HL-60 (cell line): Measurements from ENCODE around the gene PHB1.

Source experiments
- DNase-seq, 2 experiments: peaks; one replicate each; pipeline ENCODE4 v3.0.0-alpha.2; 2010 to 2020; ENCODE audit warnings: low read depth in 1 of 2, low spot score in 1 of 2
- H3K27ac ChIP-seq: fragments of 250-450 bp; sonication (Bioruptor Pico); replicated peaks from 2 replicates; pipeline ENCODE4 v1.5.1; 2020; ENCODE audit warnings: mild to moderate bottlenecking, moderate library complexity
- H3K27me3 ChIP-seq: fragments of 250-450 bp; sonication (Bioruptor Pico); 2 replicates; pipeline ENCODE4 v1.5.1; 2021; ENCODE audit warnings: mild to moderate bottlenecking, moderate library complexity; ENCODE audit not compliant: insufficient read depth, poor library complexity, severe bottlenecking
- H3K4me3 ChIP-seq: replicated peaks from 2 replicates; pipeline ENCODE4 v1.5.1; 2011; ENCODE audit warnings: mild to moderate bottlenecking, control low read depth, low read length; ENCODE audit not compliant: insufficient read depth
- GABPA ChIP-seq: IDR thresholded peaks from 2 replicates; pipeline ENCODE4 v1.6.1; 2012; ENCODE audit warnings: low read depth
- POLR2AphosphoS5 ChIP-seq: IDR thresholded peaks from 2 replicates; pipeline ENCODE4 v1.6.1; 2012; ENCODE audit warnings: low read depth
- SPI1 ChIP-seq: IDR thresholded peaks from 2 replicates; pipeline ENCODE4 v1.6.1; 2012; ENCODE audit warnings: low read depth, mild to moderate bottlenecking, borderline replicate concordance
- TF ChIP-seq, protein P1 (sequence below): IDR thresholded peaks from one replicate; pipeline ENCODE4 v1.5.1; 2011; ENCODE audit warnings: low read length, control low read depth, inconsistent platforms; ENCODE audit not compliant: insufficient read depth
- TF ChIP-seq, protein P2 (sequence below): IDR thresholded peaks from 2 replicates; pipeline ENCODE4 v1.6.1; 2012; ENCODE audit warnings: low read depth; ENCODE audit not compliant: insufficient replicate concordance

Gene PHB1

DNA sequence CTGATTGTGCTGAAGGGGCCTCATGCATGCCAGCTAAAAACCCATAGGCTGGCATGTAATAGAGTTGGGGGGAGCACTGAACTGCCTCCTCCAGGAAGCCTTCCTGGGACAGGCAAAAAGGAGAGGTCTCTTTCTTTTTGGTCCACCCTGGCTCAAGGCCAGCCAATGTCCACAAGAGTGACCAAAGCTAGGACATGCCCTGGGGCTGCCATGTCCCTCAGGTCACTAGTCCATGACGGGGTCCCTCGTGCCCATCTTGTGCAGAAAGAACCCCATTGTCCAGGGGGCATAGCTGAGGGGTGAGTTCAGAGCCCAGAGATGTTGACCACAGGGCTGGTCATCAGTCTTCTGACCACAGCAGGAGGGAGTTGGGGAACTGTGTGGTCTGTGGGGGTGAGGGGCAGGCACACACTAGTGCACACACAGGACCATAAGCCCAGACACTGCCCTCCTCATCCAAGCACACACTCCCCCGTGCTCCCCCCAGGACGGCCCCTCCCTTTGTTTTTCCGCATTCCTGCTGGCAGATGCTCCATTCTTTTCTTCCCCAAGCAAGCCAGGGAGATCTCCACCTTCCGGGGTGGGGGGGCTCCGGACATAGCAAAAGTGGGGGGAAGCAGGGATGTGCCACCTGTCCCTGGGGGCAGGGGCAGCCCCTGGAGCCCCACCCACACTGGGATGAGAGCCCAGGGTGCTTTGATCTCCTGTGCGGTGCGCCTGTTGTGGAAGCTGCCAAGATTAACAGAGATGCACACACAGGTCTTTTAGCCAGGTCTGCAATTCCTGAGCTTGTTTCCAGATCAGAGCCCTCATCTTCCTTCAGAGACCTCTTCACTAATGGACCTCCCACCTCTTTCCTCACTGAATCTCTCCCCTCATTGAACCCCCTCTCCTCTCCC lies 25.2 kb upstream of the PHB1 start:
- TF ChIP-seq SPI1 (no peak), POLR2AphosphoS5 (no peak), GABPA (no peak)
- TF ChIP-seq, protein P1, sequence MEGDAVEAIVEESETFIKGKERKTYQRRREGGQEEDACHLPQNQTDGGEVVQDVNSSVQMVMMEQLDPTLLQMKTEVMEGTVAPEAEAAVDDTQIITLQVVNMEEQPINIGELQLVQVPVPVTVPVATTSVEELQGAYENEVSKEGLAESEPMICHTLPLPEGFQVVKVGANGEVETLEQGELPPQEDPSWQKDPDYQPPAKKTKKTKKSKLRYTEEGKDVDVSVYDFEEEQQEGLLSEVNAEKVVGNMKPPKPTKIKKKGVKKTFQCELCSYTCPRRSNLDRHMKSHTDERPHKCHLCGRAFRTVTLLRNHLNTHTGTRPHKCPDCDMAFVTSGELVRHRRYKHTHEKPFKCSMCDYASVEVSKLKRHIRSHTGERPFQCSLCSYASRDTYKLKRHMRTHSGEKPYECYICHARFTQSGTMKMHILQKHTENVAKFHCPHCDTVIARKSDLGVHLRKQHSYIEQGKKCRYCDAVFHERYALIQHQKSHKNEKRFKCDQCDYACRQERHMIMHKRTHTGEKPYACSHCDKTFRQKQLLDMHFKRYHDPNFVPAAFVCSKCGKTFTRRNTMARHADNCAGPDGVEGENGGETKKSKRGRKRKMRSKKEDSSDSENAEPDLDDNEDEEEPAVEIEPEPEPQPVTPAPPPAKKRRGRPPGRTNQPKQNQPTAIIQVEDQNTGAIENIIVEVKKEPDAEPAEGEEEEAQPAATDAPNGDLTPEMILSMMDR = no peak
- TF ChIP-seq, protein P2, sequence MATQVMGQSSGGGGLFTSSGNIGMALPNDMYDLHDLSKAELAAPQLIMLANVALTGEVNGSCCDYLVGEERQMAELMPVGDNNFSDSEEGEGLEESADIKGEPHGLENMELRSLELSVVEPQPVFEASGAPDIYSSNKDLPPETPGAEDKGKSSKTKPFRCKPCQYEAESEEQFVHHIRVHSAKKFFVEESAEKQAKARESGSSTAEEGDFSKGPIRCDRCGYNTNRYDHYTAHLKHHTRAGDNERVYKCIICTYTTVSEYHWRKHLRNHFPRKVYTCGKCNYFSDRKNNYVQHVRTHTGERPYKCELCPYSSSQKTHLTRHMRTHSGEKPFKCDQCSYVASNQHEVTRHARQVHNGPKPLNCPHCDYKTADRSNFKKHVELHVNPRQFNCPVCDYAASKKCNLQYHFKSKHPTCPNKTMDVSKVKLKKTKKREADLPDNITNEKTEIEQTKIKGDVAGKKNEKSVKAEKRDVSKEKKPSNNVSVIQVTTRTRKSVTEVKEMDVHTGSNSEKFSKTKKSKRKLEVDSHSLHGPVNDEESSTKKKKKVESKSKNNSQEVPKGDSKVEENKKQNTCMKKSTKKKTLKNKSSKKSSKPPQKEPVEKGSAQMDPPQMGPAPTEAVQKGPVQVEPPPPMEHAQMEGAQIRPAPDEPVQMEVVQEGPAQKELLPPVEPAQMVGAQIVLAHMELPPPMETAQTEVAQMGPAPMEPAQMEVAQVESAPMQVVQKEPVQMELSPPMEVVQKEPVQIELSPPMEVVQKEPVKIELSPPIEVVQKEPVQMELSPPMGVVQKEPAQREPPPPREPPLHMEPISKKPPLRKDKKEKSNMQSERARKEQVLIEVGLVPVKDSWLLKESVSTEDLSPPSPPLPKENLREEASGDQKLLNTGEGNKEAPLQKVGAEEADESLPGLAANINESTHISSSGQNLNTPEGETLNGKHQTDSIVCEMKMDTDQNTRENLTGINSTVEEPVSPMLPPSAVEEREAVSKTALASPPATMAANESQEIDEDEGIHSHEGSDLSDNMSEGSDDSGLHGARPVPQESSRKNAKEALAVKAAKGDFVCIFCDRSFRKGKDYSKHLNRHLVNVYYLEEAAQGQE = no peak
- H3K27ac ChIP-seq = no peak overlapping the region
- H3K4me3 ChIP-seq = no peak overlapping the region
- peaks cover 21% of the 10 kb centered on the region for H3K27me3 ChIP-seq
- DNase-seq = no peak

DNA sequence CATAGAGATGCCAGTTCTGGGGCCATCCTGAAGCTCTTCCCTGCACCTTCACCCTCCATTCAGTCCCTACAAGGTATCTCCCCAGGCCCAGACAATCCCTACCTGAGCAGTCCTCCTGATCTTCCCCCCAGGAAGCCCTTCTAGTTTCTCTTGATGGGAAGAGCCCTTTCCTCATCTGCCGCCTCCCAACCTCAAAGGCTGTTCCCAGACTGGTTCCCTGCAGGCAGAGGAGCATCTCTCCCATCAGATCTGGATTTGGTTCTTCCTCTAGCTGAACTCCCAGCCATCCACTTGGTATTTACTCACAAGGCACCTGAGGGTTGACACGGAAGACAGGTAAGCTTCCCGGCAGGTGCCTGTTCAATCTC lies 24.6 kb upstream of the PHB1 start:
- Histone ChIP-seq H3K27ac (no peak overlapping the region), H3K4me3 (no peak overlapping the region), H3K27me3 (peaks cover 21% of the 10 kb centered on the region)
- DNase-seq = no peak
- TF ChIP-seq, protein P1 = no peak
- TF ChIP-seq GABPA (no peak), SPI1 (no peak), POLR2AphosphoS5 (no peak)
- TF ChIP-seq, protein P2 = no peak

DNA sequence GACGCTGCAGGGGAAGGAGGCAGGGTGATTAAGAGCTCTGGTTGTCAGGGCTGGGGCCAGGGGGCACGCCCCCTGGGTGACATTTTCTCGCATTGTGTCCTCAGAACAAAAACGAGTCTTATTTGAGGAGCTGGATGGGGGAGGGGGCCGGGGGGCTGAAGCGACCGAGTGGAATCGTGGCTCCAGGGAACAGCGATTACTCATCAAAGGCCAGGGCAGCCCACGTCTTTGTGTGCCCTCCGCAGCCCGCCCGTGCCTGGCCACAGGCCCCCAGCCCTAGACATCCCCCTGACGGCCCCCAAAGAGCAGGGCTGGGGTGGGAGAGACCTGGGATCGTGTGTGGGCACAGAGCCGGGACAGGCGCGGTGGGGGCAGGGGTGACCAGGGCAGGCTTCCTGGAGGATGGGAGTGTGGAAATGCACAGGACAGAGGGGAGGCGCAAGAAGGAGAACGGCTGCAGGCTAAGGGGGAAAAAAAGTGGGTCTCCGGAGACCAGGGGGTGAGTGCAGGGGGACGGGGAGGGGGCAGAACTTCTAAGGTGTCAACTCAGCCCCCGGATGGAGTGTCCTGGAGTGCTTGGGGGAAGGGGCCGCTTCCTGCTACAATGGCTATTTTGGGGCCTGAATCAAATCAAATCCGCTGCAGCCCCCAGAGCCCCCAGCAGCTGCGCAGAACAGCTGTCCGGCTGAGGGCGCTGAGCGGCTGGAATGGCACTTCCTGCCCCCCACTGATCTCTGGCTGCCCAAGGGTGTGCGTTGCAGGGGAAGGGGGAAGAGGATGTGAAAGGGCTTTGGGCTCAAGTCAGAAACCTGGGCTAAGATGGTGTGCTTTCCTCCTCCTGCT lies 24.0 kb upstream of the PHB1 start:
- H3K4me3 ChIP-seq = no peak overlapping the region
- peak in 1 of 2 experiments; percentile 17 for DNase-seq
- no peak for TF ChIP-seq POLR2AphosphoS5
- peaks cover 21% of the 10 kb centered on the region for H3K27me3 ChIP-seq
- no peak overlapping the region for H3K27ac ChIP-seq

DNA sequence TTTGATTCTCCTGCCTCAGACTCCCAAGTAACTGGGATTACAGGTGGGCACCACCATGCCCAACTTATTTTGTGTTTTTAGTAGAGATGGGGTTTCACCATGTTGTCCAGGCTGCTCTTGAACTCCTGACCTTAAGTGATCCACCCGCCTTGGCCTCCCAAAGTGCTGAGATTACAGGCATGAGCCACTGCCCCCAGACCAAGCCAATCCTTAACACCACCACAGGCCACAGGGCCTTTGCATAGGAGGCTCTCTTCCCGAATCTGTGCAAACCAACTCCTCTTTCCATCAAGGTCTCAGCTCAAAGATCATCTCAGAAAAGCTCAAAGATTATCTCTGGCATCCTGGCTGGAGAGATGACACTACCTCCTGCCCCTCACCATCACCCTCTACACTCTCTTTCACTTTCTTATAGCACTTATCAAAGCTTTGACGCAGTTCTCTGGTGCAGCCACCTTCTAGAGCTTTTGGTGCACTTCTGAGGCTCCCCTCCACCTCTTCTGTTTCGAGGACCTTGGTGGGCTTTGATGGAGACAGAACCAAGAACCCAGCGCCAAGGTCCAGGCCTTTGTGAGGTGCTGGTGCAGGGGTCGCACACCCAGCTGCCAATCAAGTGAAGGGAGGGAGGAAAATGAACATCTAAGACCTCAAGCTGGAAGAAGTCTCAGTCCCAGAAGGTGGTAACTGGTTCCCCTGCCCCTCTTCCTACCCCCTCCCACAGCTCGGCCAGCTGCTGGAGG lies 23.2 kb upstream of the PHB1 start:
- TF ChIP-seq, protein P1 = no peak
- TF ChIP-seq POLR2AphosphoS5 (no peak), SPI1 (no peak), GABPA (no peak)
- TF ChIP-seq, protein P2 = no peak
- Histone ChIP-seq H3K4me3 (no peak overlapping the region), H3K27ac (no peak overlapping the region), H3K27me3 (peaks cover 21% of the 10 kb centered on the region)
- no peak for DNase-seq
